AG04449 (cell line): ENCODE data around the gene DNAAF5.
A peak's percentile ranks its signal among the peaks of the same experiment; 100 is the strongest.

Source experiments
- CTCF ChIA-PET: fragments of 350-600 bp; formaldehyde crosslinking; extraction: SDS; loops from one replicate; lab custom pipeline; 2021; ENCODE audit warnings: antibody characterized with exemption; lab: Yijun Ruan, JAX
- POLR2A ChIA-PET: fragments of 400-600, 350-600 bp; formaldehyde crosslinking; extraction: SDS; loops from one replicate; lab custom pipeline; 2020; ENCODE audit warnings: antibody characterized with exemption, inconsistent platforms; lab: Yijun Ruan, JAX
- DNase-seq: peaks from one replicate; pipeline ENCODE4 v3.0.0-alpha.2; 2010; ENCODE audit warnings: low read depth, low spot score
- H3K4me3 ChIP-seq: 2 replicates; pipeline ENCODE4 v1.5.1; 2011; ENCODE audit warnings: low read depth, mild to moderate bottlenecking, control low read depth, low read length
- TF ChIP-seq, protein P1 (sequence below): IDR thresholded peaks from one replicate; pipeline ENCODE4 v1.5.1; 2011; ENCODE audit warnings: mild to moderate bottlenecking, moderate library complexity, low read length, control low read depth, inconsistent platforms; ENCODE audit not compliant: insufficient read depth; ENCODE audit errors: missing control alignments

Gene DNAAF5

DNA sequence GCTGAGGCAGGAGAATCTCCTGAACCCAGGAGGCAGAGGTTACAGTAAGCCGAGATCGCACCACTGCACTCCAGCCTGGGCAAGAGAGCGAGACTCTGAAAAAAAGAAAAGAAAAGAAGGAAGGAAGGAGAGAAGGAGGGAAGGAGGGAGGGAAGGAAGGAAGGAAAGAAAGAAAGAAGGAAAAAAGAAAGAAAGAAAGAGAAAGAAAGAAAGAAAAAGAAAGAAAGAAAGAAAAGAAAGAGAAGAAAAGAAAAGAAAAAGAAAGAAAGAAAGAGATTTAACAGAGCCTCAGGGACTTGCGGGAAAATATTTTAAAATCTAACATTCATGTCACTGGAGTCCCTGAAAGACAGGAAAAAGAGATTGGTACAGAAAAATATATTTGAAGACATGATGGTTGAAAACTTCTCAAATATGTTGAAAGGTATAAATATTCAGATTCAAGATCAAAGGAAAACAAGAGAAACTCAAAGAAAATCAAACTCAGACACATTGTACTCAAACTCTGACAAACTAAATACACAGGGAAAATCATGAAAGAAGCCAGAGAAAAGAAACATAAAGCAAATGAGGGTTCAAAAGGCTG is 25.3 kb upstream of the DNAAF5 start:
- ChIA-PET CTCF (no interaction called here), POLR2A (no interaction called here)
- no peak for DNase-seq
- TF ChIP-seq, protein P1, sequence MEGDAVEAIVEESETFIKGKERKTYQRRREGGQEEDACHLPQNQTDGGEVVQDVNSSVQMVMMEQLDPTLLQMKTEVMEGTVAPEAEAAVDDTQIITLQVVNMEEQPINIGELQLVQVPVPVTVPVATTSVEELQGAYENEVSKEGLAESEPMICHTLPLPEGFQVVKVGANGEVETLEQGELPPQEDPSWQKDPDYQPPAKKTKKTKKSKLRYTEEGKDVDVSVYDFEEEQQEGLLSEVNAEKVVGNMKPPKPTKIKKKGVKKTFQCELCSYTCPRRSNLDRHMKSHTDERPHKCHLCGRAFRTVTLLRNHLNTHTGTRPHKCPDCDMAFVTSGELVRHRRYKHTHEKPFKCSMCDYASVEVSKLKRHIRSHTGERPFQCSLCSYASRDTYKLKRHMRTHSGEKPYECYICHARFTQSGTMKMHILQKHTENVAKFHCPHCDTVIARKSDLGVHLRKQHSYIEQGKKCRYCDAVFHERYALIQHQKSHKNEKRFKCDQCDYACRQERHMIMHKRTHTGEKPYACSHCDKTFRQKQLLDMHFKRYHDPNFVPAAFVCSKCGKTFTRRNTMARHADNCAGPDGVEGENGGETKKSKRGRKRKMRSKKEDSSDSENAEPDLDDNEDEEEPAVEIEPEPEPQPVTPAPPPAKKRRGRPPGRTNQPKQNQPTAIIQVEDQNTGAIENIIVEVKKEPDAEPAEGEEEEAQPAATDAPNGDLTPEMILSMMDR = no peak
- H3K4me3 ChIP-seq = no peak overlapping the region

DNA sequence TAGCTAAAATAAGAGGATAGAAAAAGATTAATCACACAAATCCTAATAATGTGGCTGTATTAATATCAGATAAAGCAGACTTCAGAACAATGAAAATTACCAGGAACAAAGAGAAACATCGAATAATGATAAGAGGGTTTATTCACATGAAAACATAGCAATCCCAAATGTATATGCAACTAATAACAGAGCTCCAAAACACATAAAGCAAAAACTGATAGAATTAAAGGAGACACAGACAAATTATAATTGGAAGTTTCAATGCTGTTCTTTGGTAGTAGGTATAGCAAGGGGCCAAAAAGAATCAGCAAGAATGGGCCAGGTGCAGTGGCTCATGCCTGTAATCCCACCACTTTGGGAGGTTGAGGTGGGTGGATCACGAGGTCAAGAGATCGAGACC is 23.4 kb upstream of the DNAAF5 start:
- POLR2A ChIA-PET = no interaction called here
- no peak overlapping the region for H3K4me3 ChIP-seq
- no peak for DNase-seq
- CTCF ChIA-PET = no interaction called here
- TF ChIP-seq, protein P1 = no peak

DNA sequence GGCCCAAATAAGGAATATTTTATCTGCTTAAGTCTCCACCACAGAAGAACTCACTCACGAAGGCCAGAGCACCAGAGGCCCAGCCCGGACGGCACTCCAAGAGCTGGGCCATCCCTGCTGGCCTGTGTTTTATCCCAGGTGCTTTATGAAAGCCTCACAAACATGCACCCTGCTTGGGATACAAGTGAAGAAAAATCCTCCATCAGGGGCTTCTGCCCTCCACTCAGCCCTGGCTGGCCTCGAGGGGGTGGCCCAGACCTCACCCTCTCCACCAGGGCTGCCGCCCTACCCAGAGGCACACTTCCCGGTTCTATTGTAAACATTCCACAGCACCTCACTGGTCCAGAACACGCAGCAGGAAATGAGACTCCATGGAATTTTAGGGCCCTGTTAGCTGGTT is 19.8 kb upstream of the DNAAF5 start:
- H3K4me3 ChIP-seq = no peak overlapping the region
- POLR2A ChIA-PET = no interaction called here
- CTCF ChIA-PET = no interaction called here
- TF ChIP-seq, protein P1 = no peak
- no peak for DNase-seq

DNA sequence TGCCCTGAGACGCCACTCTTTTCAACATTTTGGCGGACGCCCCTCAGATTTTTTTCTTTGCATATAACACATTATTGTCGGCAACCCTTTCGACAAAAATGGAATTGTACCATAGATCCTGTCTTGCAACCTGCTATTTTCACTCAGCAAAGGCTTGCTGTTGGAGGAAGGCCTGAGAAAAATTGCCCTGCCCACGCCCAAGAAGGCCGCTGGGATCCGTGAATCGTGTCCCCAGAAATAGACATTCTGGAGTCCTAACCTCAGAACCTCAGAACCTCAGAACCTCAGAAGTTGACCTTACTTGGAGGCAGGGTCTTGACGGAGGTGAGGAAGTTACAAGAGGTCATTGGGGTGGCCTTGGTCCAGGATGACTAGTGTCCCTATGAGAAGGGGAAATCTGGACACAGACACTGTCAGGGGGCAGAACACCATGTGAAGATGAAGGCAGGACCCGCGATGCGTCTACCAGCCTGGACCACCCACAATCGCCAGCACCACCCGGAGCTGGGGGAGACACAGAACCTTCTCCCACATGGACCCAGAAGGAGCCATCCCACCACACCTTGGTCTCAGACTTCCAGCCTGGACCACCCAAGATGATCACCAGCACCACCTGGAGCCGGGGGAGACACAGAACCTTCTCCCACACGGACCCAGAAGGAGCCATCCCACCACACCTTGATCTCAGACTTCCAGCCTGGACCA is 19.1 kb upstream of the DNAAF5 start:
- no peak overlapping the region for H3K4me3 ChIP-seq
- TF ChIP-seq, protein P1 = no peak
- CTCF ChIA-PET = no interaction called here
- POLR2A ChIA-PET = no interaction called here
- DNase-seq = no peak

DNA sequence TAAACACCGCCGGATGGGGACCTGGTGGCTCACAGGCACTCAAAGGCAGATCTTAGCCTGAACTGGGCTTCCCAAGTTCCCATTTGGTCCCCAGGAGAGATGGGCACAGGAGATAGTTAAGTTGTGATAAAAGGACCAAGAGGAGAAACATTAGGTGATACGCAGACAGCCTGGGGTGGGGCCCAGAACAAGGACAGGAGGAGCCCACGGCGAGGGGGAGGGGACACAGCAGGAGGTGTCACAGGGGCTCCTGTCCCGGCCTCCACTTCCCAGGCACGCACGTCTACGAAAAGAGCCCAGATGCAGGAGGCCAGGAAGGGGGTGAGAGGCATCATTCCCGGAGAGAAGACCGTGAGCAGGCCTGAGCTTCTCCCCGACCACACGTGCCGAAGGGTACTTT is 16.3 kb upstream of the DNAAF5 start:
- DNase-seq = no peak
- no peak overlapping the region for H3K4me3 ChIP-seq
- TF ChIP-seq, protein P1 = no peak
- ChIA-PET POLR2A (no interaction called here), CTCF (no interaction called here)

DNA sequence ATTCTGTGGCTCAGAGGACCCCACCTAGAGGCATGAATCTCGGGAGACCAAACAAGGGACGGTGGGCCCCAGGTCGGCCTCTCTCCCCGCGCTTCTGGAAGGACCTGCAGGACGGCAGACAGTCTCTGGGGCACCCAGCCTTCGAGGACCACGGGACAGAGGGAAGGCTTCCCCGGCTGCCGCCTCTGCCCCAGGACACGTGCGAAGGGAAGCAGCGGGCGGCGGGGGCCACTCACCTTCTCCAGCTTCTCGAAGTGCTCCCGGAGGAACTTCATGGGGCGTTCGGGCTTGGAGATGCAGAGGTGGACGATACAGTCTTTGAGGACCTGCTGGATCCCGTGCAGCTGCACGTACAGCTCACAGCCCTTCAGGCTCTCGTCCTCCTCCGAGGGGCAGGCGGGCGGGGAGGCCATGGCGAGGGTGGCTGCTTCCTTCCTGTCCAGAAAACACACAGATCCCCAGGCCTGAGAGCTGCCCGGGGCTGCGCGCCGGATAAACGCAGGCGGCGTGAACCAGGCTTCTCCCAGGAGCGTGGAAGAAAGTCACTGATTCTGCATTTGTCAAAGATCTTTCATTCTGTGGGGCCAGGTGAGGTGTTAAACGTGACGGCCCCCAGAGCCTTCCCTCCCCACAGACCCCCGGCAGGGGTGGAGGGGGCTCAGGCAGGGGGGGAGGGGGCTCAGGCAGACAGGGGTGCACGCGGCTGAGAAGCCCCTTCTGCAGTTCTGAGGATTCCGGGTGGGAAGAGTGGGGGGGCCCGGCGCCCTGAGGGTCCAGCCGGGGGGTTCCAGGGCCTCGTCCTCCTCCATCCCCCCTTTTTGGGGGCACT is 15.2 kb upstream of the DNAAF5 start:
- ChIA-PET CTCF (no interaction called here), POLR2A (no interaction called here)
- DNase-seq = no peak
- H3K4me3 ChIP-seq = peak overlapping the region; percentile 37
- TF ChIP-seq, protein P1 = no peak
